ENCODE measurements around the gene CLSTN3. TPM values are rescaled to one million over a fixed set of nuclear protein-coding genes. Genes with fewer than 3 reads are reported as not detected.
A peak's percentile ranks its signal among the peaks of the same experiment; 100 is the strongest.
"Not testable (repeated sequence)": the region's sequence is repeated elsewhere in the genome, so short reads cannot be mapped to it uniquely, and the experiment has no call there.

Gene CLSTN3
- total RNA-seq, 1 donor from 2014 or later, result 30.4 TPM

- peaks cover 3% of the 10 kb centered on the region for H3K36me3 Mint-ChIP-seq (ENCODE audit: low read depth)
- no peaks in the 10 kb centered on the region for H3K4me1 Mint-ChIP-seq
- H3K4me3 Mint-ChIP-seq, result no peak overlapping the region
- TF ChIP-seq CTCF (conservative IDR thresholded peaks at IDR 0.05), result no peak
- H3K27me3 Mint-ChIP-seq (ENCODE audit: low read depth), result peaks cover 23% of the 10 kb centered on the region
- no peak for DNase-seq (ENCODE audit: low read depth, low spot score)
- H3K9me3 Mint-ChIP-seq, result peaks cover 15% of the 10 kb centered on the region
- H3K27ac Mint-ChIP-seq (ENCODE audit: unreplicated experiment), result no peak overlapping the region
These were observed 45.3 kb downstream of the CLSTN3 start for GRCh38 chr12:7175493-7175892.

GRCh38 chr12:7176595-7176994, 46.4 kb downstream of the CLSTN3 start:
- no peaks in the 10 kb centered on the region for H3K4me1 Mint-ChIP-seq
- no peak for TF ChIP-seq CTCF (conservative IDR thresholded peaks at IDR 0.05)
- H3K27ac Mint-ChIP-seq (ENCODE audit: unreplicated experiment), result no peak overlapping the region
- peaks cover 3% of the 10 kb centered on the region for H3K36me3 Mint-ChIP-seq (ENCODE audit: low read depth)
- DNase-seq (ENCODE audit: low read depth, low spot score), result no peak
- H3K9me3 Mint-ChIP-seq, result peaks cover 17% of the 10 kb centered on the region
- peaks cover 23% of the 10 kb centered on the region for H3K27me3 Mint-ChIP-seq (ENCODE audit: low read depth)
- H3K4me3 Mint-ChIP-seq, result no peak overlapping the region

- TF ChIP-seq CTCF (conservative IDR thresholded peaks at IDR 0.05), result no peak
- peaks cover 3% of the 10 kb centered on the region for H3K36me3 Mint-ChIP-seq (ENCODE audit: low read depth)
- H3K27ac Mint-ChIP-seq (ENCODE audit: unreplicated experiment), result no peak overlapping the region
- H3K4me3 Mint-ChIP-seq, result no peak overlapping the region
- H3K27me3 Mint-ChIP-seq (ENCODE audit: low read depth), result peaks cover 26% of the 10 kb centered on the region
- peaks cover 15% of the 10 kb centered on the region for H3K9me3 Mint-ChIP-seq
- no peaks in the 10 kb centered on the region for H3K4me1 Mint-ChIP-seq
- no peak for DNase-seq (ENCODE audit: low read depth, low spot score)
These were observed 48.3 kb downstream of the CLSTN3 start for GRCh38 chr12:7178481-7178880.

- peaks cover 22% of the 10 kb centered on the region for H3K27me3 Mint-ChIP-seq (ENCODE audit: low read depth)
- no peak overlapping the region for H3K4me3 Mint-ChIP-seq
- H3K4me1 Mint-ChIP-seq, result no peaks in the 10 kb centered on the region
- no peak overlapping the region for H3K27ac Mint-ChIP-seq (ENCODE audit: unreplicated experiment)
- no peaks in the 10 kb centered on the region for H3K36me3 Mint-ChIP-seq (ENCODE audit: low read depth)
- DNase-seq (ENCODE audit: low read depth, low spot score), result no peak
- H3K9me3 Mint-ChIP-seq, result peaks cover 9% of the 10 kb centered on the region
- no peak for TF ChIP-seq CTCF (conservative IDR thresholded peaks at IDR 0.05)
These were observed 50.5 kb downstream of the CLSTN3 start for GRCh38 chr12:7180685-7181084.

- not testable (repeated sequence) for DNase-seq (ENCODE audit: low read depth, low spot score); H3K27me3 Mint-ChIP-seq (ENCODE audit: low read depth); H3K9me3 Mint-ChIP-seq; H3K27ac Mint-ChIP-seq (ENCODE audit: unreplicated experiment); H3K36me3 Mint-ChIP-seq (ENCODE audit: low read depth)
- Mint-ChIP-seq H3K4me3 (peak overlapping the region; percentile 38), H3K4me1 (peaks cover 20% of the 10 kb centered on the region)
These were observed 55.9 kb downstream of the CLSTN3 start for GRCh38 chr12:7186058-7186457.

- peaks cover 6% of the 10 kb centered on the region for H3K36me3 Mint-ChIP-seq (ENCODE audit: low read depth)
- no peaks in the 10 kb centered on the region for H3K27me3 Mint-ChIP-seq (ENCODE audit: low read depth)
These were observed 58.6 kb downstream of the CLSTN3 start for GRCh38 chr12:7188562-7189397.

More at GRCh38 chr12:7188562-7189397, 58.6 kb downstream of the CLSTN3 start:
- TF ChIP-seq CTCF (conservative IDR thresholded peaks at IDR 0.05), result peak; percentile 75
- Mint-ChIP-seq H3K4me1 (peaks cover 27% of the 10 kb centered on the region), H3K9me3 (no peaks in the 10 kb centered on the region), H3K27ac (ENCODE audit: unreplicated experiment) (peak overlapping the region; percentile 95), H3K4me3 (peak overlapping the region; percentile 93)
- DNase-seq (ENCODE audit: low read depth, low spot score), result peak; percentile 53

Measured in neural crest cell (in vitro differentiated cells).